ENCODE data around the gene DRAM1. TPM values are rescaled to one million over a fixed set of nuclear protein-coding genes. Genes with fewer than 3 reads are reported as not detected.

The DRAM1 gene
- total RNA-seq, 1 experiment from 2014 or later = 25.9 TPM

GRCh38 chr12:101941306-101942249, 64.2 kb downstream of the DRAM1 start:
- no peak for DNase-seq (ENCODE audit: low read depth)

DNA sequence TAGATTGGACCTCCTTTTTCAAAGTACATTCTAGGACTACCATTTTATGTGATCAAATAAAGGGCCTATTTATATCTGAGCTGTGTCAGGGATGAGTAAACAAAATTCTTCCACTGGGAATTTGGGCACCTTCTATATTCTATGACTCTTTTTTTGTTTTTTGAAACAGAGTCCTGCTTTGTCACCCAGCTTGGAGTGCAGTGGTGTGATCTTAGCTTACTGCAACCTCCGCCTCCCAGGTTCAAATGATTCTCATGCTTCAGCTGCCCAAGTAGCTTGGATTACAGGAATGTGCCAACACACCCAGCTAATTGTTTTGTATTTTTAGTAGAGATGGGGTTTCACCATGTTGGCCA, 64.8 kb downstream of the DRAM1 start:
- DNase-seq (ENCODE audit: low read depth) = no peak

DNA sequence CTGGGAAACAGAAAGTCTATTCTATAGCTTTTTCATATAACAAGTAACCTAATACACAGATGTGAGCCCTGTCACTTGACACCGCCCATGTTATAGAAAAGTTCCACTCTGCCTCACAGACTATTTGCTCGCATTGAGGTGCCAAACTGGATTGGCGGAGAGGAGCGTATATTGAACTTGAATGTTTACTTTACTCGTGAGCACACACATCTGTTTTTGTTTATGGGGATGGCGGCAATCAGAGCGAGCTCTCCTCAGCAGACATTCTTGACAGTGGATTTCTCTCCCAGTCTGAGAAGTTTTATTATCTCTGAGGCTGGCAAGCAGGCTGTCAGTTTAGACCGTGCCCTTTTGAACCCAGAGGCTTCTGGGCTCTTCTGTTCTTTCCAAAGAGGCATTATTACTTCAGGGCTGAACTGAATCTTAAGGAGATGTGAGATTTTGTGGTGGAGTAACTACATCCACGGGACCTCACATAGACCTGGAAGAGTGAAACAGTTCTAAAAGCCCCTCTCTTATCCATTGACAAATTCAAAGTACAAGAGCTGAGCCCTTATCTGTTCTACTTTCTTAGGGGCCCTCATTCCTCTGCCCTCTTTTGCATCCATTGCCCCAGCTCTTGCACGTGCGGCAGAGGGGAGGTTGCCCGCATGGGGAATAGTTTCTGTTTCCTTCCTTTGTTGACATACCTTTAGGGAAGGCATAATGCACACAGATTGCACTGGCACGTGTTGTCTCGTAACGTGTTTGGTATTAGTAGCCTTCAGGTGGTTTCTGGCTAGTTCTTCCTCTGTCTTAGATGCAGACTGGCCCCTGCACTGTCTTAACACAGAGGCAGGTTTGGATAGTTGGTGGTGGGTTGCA, 68.2 kb downstream of the DRAM1 start:
- DNase-seq (ENCODE audit: low read depth) = no peak

- DNase-seq (ENCODE audit: low read depth) = no peak
These were observed 68.8 kb downstream of the DRAM1 start for GRCh38 chr12:101946233-101946611.

GRCh38 chr12:101947316-101947715, 69.9 kb downstream of the DRAM1 start:
- DNase-seq (ENCODE audit: low read depth) = no peak

- no peak for DNase-seq (ENCODE audit: low read depth)
These were observed 71.0 kb downstream of the DRAM1 start for GRCh38 chr12:101948365-101948764.

DNA sequence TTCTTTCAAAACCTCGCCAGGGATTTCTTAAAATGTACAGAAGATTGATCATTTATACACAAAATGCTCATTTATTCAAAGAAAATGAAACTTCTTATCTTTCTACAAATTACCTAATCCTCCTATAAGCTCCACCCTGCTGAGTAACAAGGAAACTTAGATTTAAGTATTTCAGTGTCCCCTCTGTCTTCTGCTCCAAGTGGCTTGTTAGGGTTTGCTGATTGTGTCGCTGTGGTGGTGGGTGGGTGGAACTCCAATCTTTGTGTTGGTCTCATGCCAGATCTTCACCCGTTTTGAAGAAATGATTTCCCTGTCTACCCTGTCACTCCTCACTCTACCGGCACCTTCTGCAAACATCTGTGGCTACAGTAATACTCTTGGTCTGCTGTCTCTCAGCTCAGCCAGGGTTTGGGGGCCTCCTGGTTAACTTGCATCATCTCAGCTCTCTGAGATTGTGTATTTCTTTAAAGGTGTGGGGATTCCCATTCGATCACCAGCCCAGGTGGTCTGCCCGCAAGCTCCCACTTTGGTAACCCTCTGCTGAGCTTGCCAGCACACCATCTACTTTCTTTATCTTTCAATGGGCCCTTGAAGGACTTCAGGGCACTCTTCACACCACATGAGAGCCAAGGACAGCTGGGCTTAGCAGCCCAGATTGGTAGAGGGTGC, 73.8 kb downstream of the DRAM1 start:
- DNase-seq (ENCODE audit: low read depth) = no peak

GRCh38 chr12:101954113-101954512, 76.7 kb downstream of the DRAM1 start:
- no peak for DNase-seq (ENCODE audit: low read depth)

- DNase-seq (ENCODE audit: low read depth) = no peak
These were observed 77.3 kb downstream of the DRAM1 start for GRCh38 chr12:101954676-101955075.

DNA sequence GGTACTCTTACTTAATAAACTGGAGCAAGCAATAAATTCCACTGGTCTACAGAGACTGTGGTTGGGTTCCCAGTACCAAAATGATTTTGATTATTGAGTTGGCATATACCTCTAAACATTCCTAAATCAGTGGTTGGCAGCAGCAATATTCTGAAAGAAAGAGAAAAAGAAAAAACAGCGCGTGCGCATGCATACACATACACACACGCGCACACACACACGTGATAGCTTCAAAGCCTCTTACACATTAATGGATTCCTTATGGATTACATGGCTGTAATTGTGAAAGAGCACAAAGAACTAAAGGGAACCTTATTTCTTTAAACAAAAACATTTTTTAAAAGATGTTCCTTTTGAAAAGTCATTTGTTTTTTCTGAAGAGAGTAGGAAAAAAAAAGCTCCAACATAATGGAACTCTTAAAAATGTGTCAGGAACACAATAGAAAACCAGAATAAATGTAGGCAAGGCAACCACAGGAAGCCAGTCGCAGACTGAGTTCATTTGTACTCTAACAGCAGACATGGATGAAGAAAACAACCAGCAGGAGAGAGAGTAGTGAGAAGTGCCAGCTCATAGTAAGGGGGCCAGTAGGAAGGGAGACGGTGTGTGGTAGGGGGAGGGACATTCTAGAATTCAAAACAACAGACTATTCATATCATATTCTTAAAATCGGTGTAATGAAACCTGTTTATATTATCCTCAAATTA, 80.0 kb downstream of the DRAM1 start:
- no peak for DNase-seq (ENCODE audit: low read depth)

GRCh38 chr12:101959607-101960006, 82.2 kb downstream of the DRAM1 start:
- no peak for DNase-seq (ENCODE audit: low read depth)

DNA sequence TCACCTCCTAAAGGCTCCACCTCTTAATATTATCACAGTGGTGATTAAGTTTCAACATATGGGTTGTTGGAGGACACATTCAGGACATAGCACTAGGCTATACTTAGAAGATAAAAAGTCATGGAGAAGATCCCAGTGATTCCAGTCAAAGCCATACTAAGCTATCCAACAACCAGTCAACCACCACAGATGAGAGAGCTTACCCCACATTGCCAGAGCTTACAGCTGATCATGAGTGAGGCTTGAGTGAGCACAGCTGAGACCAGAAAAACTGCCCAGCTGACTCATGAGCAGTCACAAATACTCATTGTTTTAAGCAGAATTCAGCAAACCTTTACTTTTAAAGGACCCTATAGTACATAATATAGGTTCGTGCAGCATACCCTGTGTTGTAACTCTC, 85.1 kb downstream of the DRAM1 start:
- DNase-seq (ENCODE audit: low read depth) = no peak

DNA sequence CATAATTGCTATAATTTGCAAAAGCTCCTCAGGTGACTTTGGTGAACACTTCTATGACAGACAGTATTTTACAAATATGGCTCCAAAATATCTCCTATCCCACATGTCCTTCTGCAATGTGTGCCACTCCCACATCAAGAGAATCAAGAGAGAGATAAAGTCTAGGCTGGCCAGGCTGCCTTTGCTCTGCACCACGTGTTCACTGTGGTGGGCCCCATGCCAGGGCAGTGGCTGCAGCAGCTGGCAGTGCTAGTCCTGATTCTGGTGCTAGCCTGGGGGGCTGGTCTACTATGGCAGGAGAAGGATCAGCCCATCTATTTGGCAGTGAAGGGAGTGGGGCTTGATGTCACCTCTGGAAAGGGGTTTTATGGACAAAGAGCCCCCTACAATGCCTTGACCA, 86.3 kb downstream of the DRAM1 start:
- no peak for DNase-seq (ENCODE audit: low read depth)

DNA sequence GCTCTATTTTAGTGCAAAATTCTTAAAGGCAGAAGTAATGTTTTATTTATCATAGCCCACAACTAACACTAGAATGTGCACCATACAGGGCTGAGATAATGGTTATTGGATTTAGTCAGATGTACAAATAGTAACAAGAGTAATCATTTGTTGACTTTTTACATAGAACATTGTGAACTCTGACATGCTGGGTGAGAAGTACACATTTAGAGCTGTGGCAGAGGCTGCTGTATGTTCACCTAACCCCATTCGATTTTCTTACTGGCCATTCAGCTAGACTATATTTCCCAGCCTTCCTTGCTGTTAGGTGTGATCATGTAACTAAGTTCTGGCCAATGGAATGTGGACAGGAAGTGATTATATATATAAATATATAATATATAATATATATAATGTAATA, 89.1 kb downstream of the DRAM1 start:
- DNase-seq (ENCODE audit: low read depth) = no peak

GRCh38 chr12:101967506-101967905, 90.1 kb downstream of the DRAM1 start:
- no peak for DNase-seq (ENCODE audit: low read depth)

DNA sequence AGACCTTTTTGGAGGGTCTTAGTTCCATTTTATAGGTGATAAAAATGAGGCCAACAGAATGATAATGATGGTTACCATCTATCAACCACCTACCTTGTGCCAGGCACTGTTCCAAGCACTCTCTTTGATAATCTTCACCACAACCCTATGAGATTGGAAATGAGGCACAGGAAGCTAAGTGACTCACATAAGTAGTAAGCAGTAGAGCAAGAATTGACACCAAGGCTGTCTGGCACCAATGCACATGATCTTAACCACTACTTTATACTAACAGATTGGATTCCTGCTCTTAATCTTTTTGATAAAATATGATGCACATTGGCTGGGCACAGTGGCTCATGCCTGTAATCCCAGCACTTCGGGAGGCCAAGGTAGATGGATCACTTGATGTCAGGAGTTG, 91.4 kb downstream of the DRAM1 start:
- peak; percentile 8 for DNase-seq (ENCODE audit: low read depth)

Other genes with a start within 250 kb of the DRAM1 start
- 28.6 and 34.6 TPM in 2 replicates for gene CHPT1, start 179.9 kb upstream of the DRAM1 start, total RNA-seq (2014; rRNA removed; shearing (Covaris generic))
- 0.76 TPM in 1 of 2 replicates, not detected in the other for gene SYCP3, start 138.1 kb upstream of the DRAM1 start, total RNA-seq (2014; rRNA removed; shearing (Covaris generic))
- gene GNPTAB, start 46.6 kb upstream of the DRAM1 start, total RNA-seq (2014; rRNA removed; shearing (Covaris generic)) = 13.7 and 22.3 TPM in 2 replicates
- 119 and 127 TPM in 2 replicates for gene WASHC3, start 184.4 kb downstream of the DRAM1 start, total RNA-seq (2014; rRNA removed; shearing (Covaris generic))
- 91.3 and 96.3 TPM in 2 replicates for gene NUP37, start 242.5 kb downstream of the DRAM1 start, total RNA-seq (2014; rRNA removed; shearing (Covaris generic))
- 14.7 and 22.3 TPM in 2 replicates for gene PARPBP, start 242.6 kb downstream of the DRAM1 start, total RNA-seq (2014; rRNA removed; shearing (Covaris generic))